Fibroblast of skin of right biceps (primary cell): Measurements from ENCODE around the gene ANKRD44.

Experiments
- DNase-seq: peaks from one replicate; pipeline ENCODE4 v3.0.0-alpha.2; 2013

The ANKRD44 gene

DNA sequence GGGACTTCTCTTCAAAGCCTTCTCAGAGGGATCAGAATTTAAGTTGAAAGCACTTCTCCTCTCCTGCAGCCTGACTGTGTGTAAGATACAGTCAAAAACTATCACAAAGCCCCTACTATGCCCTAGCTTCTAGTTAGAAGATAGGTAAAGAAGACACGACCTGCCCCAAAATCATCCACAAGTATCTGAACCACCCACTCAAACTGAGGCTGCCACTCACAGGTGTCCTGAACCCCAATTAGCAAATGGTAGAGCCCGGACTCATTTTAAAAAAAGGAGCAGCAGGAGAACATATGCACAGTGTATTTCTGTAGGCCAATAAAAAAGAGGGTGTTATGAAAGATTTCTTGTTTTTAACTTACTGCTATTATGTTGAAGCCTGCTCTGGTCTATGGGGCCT, 74.4 kb downstream of the ANKRD44 start:
- no peak for DNase-seq

DNA sequence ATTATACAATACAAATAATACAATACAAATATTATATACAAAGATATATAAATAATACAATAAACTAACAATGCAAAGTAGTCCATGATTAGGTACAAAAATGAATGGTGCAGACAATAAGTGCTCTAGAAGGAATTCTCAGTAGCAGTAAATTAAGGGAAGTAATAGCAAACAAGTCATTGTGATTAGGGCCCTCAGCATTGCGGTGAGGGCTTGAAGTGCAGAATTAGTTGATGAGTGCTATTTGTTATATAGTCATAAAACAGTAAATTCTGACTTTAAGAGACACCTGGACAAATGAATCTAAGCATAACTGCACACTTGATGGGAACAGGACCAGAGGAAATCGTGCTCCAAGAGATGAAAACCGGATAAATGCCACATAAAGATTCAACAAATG, 74.9 kb downstream of the ANKRD44 start:
- no peak for DNase-seq

DNA sequence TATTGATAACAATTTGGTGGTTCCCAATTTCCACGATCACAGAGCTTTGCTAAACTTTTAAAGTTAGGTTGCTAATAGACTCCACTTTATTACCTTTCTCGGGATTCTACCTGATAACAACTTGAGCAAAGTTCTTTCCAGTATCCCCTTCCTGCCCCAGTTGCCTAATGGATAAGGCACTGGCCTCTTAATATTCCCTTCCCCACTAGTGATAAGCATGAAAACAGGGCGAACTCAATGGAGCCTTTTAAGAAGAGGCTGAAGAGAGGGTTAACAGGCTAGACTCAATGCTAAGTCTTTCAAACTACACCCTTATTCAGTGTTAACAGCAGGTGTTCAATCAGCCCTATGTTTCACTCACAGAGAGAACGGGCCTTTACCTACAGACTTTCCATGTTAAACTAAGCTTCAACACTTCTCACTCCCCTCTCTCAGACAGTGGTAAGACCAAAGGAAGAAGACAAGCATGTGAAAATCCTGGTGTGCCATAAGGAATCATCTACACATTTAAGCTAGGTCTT, 75.8 kb downstream of the ANKRD44 start:
- no peak for DNase-seq

DNA sequence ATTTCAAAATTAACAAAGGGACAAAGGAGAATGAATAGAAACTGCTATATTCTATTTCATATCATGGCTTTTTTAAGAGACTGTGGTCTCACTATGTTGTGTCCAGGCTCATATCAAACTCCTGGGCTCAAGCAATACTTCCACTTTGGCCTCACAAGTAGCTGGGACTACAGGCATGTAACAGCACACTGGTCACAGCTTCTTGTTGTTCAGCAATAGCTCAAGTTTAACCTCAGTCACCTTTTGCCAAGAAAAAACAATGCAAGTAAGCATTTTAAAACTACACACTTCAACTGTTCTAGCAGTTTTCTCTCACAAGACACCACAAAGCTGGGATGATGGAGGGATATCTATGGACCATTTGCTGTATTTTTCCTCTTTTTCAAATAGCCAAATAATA, 77.1 kb downstream of the ANKRD44 start:
- no peak for DNase-seq

DNA sequence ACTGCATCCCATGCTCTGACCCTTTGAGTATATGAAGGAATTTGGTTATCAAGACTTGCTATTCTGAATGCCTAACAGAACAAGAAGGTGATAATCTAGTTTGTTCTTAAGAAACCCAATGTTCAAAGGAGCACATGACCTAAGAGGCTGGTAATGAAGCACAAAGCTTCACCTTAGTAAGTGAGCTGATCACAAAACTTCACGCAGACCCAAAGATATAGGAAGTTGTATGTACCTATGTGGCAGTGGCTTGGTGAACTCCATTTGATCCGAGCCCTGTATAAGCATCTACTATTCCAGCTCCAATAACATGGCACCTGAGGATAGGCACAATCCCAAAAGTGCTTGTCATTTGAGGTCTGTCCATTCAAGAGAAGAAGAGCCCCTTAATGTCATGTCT, 78.6 kb downstream of the ANKRD44 start:
- no peak for DNase-seq

DNA sequence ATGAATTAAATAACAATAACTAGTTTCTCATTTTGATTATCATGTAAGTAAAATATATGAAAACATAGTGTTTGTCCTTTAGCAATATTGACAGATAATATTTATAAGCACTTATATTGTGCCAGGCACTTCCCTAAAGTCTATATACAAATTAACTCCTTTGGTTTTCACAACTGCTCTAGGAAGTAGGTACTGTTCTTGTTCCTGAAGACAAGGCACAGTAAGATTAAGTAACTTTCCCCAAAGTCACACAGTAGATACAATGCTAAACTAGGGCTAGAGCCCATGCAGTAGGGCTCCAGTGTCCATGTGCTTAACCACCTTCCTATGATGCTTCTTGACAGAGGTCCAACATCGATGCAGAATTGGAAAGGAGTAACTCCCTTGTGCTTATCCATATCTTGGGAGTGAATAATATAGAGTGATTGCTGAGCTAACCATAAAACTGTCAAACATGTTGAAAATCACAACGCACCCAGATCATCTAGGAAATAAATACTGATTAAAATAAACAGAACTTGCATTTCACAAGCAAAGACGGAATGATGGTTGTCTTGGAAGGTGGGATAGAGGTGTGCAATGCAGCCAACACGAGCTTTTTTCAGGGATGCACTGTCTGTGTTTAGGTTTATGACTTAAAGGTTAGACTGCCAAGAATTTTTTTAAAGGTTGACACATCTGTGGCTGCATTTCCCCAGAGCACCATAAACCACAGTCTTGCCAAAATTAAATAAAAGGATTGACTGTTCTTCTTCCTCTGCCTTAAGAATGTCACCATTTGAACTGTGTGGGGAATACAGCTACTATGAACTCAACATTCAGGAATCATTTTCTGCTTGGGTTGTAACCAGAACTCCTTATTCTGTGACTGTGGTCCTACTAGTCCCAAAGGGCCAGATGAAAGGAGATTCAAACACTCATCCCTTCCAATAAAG, 80.8 kb downstream of the ANKRD44 start:
- DNase-seq, result peak; percentile 63

DNA sequence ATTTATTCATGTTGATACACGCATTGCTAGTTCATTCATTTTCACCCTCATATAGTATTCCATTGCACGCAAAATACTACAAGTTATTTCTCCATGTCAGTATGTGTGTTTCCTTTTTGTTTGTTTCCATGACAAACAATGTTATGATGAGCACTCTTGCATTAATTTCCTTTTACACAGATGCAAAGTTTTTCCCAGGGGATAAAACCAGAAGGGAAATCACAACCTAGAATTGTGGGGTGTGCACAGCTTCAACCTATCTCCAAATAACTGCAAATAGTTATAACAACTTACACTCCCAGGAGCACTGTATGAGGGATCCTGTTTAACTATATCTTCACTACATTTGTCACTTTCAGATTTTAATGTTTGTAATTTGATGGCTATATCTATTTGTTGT, 87.1 kb downstream of the ANKRD44 start:
- no peak for DNase-seq

DNA sequence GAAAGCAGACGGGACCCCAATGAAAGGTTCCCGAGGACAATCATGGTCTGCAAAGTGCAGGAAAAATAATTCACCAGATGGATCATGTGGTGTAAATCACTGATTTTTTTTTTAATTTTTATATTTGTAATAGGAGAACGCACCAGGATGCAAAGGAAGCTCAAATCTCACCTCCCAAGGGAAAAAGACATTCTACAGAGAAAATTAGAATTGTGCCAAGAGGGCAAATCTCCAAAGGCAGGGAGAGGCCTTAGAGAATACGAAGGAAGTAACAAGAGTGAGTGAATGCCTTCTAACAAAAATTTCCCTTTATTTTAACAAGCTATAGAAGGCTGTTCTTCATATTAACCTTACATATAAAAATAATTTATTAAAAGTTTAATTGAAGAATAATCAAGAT, 90.9 kb downstream of the ANKRD44 start:
- DNase-seq, result no peak

DNA sequence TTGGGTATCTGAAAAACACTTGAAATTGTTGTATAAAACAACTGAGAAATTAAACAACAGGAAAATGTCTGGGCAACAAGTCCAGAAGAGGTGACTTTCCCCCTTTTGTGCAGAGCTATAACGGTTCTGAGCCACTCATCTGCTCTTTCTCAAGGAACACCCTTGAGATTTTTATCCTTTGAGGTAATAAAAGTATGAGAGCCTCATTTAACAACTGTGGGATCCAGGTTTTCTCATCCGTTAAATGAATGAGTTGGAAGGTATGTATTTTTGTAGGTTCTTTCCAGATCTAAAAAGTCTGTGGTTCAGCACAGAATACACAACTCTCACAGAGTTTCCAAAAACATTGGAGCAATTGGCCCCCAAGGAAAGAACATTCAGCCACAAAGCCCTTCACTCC, 93.0 kb downstream of the ANKRD44 start:
- DNase-seq, result no peak

DNA sequence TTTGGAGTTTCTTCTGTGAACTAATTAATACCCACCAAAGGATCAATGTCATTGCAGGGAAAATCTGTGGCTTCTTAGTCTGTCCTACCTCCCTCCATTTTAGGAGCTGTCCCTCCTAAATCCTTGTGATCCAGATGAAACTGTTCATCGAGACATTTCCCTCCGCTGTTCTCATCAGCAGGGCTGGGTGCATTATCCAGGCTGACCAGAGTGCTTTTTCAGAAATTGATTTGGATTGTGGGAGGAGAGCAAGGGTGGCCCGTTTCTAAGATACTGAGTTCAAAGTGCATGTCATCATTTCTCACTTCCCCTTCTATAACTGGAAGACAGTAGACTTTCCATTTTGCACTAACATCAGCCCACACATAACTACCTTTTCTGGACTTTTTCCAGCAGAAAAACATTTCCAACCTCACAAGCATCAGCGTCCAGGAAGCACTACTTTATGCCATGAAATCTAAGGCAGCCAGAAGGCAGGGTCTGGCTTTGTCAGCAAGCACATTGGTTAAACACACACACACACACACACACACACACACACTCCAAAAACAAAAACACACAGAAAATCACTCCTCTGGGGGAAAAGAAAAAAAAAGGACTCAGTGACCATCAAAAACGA, 94.1 kb downstream of the ANKRD44 start:
- no peak for DNase-seq

DNA sequence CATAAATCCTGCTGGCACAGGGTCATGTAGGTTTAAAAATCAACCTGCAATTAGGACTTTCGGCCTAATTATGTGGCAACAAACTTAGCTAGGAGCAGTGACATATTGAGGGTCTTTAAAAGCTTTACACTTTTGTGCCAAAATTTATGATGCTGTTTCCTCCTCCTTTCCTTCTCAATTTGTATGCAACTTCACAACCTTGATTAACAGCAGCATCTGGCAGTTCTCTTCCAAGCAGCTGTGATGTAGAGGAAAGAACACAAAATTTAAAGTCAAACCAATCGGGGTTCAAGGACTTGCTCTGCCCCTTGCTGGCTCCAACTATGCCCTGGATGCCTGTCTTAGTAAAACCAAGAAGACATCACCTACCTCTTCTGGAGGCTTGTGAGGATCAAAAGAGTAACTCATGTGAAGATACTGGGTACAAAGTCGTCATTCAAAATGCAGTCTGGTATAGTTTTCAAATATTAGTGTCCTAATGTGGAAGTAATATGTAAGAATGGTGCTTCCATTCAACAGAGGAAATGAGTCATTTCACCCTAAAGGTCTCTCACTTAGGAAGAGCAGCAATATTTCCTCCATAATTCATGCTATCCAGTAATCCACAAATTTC, 94.7 kb downstream of the ANKRD44 start:
- DNase-seq, result peak; percentile 30

DNA sequence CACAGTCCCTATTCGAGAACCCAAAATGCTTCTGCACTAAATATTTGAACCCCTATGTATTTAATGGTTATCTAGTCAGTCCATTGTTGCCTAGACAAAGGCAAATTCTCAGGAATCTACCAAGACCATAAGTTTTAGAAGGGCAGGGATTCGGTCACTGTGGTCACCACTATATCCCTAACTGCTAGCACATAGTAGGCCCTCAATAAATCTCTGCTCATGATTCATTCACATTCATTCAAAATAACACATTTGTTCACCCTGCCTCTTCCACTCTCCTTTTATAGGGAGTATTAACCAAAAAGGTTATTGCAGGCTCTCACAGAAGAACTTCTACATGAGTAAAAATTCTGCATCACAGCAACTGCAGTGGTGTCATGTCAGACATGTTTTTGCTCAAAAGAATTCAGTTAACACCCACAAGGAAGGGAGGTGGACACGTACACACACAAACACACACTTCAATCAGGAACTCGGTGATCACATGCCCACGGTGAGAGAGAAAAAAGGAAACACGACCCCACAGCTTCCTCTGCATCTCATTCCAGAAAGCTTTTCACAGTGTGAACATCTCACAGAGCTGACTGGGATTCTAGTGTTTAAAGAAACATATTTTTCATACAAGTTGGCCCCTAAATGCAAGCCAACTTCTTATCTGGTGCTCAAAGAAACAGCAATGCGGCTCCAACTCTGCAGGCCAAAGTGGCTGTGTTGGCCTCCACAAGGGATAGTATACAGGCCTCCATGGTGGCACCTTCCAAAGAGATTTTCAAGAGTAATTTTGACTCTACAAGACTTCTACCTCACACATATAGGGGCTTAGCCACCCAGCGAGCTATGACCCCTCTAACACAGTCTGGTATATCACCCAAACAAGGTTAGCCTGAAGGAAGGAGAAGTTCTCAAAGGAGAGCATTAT, 98.0 kb downstream of the ANKRD44 start:
- no peak for DNase-seq

DNA sequence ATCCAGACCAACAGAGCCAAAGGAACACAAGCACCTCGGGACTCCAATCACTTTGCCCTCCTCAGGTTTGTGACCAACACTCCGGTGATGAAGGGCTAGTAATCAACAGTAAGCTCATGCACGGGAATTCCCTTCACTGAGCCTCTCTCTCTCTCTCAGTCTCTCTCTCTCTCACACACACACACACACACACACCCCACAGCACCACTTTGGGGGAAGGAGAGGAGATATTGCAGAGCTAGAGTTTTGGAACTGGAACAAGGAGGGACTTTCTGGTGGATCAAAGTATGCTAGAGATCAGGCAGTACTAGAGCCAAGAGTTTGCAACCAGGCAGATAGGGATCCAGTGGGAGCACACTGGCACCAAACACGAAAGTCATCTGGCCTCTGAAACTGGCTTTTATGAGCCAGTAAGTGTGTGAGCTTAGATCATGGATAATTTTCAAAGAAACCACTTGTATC, 98.7 kb downstream of the ANKRD44 start:
- no peak for DNase-seq

DNA sequence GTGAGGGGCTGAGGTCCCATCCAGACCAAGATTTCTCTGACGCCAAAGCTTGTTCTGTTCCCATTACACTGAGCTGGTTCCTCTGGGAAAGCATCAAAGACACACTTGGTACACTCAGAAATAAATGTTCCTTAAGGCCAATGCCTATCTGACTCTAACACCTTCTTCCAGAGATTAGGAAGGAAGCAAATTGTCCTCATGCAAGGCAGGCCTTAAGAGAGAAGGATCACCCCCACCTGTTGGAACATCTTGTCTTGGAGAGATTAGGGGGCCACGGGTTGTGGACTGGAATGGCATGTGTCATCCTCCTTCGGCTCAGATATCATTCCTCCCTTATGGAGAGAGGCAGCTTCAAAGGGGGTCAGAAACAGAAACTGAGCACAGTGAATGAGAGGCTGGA, 100.2 kb downstream of the ANKRD44 start:
- DNase-seq, result no peak

DNA sequence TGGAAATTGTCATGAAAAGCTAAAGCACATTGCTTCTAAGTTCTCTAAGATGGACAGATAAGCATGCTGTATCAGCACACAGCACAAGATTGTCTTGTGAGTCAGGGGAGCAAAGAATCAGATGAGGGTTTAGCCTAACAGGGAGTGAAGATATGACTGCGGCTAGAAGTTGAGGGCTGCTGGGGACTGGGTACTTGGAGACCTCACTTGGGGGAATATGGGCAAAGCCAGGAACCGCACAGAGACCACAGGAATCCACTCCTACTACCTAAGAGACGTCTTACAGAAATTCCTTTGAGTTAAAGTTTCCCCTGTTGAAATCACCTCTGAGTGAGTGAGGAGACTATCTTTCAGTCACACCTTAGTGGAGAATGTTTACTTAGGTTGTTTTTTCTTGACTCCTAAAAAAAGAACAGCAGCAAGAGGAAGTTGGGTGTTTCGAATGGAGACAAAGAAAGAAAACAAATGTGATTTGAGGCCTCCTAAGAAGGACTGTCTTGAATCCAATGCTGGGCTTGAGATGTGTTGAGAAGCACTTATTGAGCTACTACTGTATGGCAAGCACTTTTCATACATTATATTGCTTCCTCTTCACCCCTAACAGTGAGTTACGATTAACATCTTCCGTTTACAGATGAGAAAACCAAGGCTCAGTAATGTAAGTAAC, 100.7 kb downstream of the ANKRD44 start:
- DNase-seq, result no peak

DNA sequence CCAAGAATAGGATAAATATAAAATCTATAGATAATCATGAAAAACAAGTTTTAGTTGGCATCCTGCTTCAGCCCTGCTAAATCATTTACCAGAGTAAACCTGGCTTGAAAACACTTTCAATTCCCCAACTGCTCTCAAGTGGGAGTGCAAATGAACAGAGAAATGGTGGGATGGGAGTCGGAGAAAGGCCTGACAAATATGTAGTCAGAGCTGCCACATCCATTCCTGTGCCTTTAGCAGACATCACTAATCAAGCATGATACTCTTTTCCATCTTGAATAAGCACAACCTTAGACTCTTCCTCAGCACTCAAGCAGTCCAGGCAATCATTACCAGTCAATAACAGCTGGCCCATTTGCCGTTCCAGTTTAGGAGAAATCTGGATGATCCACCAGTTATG, 101.3 kb downstream of the ANKRD44 start:
- DNase-seq, result no peak

DNA sequence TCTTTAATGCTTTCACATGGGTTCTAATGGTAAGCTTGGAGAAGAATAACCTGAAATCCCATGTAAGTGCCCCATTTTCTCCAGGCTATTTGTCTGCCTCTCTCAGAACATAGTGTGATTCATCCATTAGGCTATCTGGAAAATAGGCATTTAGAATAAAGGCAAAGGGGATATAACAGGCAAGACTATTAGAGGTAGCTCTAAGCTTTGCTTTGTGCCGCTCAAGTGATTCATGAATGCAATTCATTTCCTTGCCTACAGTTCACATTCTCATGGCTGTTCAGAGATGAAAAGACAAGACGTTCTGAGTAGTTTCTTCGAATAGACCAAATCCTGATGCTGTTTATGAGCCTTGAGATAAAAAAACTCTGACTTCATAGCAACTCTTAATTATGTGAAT, 101.7 kb downstream of the ANKRD44 start:
- no peak for DNase-seq

DNA sequence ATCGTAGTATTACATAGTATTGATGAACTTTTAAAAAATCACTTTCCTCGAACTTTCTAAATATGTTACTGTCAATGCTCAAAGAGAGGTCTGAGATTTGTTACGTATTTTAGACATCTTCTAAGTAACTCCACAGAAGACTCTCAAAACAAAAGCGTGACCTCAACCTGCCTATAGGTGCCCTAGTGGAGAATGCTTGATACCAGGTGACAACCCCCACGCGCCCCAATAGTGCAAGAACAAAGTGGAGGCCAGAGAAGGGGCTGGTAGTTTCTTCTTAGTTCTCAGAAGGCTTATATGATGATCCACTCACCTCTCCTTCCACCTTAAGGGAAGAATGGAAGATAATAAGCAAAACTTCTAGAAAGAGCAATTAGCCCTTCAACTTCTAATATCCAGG, 102.6 kb downstream of the ANKRD44 start:
- DNase-seq, result no peak

DNA sequence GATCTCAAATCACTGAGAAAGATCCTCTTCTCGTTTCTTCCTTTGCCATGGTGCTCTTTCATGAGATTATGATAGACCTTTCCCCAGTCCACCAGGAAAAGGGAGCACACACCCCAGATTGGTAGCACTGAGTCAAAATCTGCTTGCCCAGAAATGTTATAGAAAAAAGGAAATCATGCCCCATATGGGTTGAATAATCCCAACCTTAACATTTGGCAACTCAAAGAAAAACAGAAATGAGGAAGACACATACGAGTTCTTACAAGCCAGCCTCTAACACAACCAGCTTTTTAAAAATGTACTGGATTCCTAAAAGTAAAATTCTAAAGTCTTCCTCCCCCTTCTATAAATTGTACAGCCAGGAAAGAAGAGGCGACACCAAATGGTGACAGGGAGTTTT, 103.0 kb downstream of the ANKRD44 start:
- no peak for DNase-seq

DNA sequence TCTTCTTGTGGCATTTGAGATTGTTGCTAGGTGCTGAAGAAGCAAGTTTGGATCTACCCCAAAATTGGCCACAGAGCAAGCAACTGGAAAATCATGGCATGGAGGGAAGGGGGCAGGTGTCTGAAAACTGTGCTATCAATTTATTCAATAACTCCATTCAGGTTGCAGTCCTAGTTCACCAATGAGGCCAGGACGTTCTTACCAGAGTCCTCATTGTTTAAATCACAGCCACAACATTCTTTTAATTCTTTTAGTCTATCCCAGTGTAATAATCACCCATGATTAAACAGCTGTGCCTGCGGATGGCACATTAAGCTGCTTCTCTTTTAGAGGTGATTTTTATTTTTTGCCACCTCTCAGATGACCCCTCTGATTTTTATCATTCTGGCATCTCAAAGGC, 103.5 kb downstream of the ANKRD44 start:
- DNase-seq, result no peak

DNA sequence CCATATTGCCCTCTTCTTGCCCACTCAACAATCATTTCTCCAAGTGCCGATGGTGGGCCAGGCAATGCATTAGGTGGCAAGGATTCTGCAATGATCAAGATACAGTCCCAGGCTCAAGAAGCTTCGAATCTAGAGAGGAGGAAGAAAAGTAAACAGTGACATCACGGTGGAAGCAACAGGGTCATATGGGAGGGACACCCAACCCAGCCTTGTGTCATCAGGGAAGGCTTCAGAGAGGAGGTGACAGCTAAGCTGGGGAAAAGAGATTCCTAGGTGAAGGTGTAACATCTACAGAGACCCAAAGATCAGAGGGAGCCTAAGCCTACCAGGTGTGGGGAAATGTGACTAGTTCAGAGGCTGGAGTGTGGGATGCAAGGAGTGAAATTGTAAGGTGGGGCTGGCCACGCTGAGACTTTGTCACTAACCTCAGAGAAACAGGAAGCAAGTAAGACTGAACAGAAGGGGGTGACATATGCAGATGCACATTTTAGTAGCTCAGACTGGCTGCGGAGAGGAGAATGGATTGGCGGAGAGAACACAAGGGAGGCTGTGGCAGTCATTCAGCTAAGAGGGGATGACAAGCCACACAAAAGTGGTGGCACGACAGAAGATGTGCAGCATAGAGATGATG, 104.9 kb downstream of the ANKRD44 start:
- no peak for DNase-seq
